Breast epithelium (tissue), 4 donors: ENCODE measurements around the gene CDCP2. TPM values are rescaled to one million over a fixed set of nuclear protein-coding genes. Genes with fewer than 3 reads are reported as not detected.

Experiments used
- DNase-seq, 2 donors: peaks; one replicate each; pipeline ENCODE4 v3.0.0-alpha.2; 2019; ENCODE audit warnings: low spot score in 2 of 2
- H3K27ac ChIP-seq, 2 donors: fragments of 200-600 bp; sonication (generic) in 1 of 2; one replicate each; pipeline ENCODE4 v1.5.1; 2016 to 2019; ENCODE audit warnings: mild to moderate bottlenecking in 1 of 2
- H3K27me3 ChIP-seq, 2 donors: fragments of 200-600 bp; sonication (generic) in 1 of 2; one replicate each; pipeline versions ENCODE4 v1.5.1 to v1.6.0; 2017 to 2019; ENCODE audit warnings: control low read depth in 1 of 2, mild to moderate bottlenecking in 1 of 2
- H3K36me3 ChIP-seq: fragments of 200-600 bp; one replicate; pipeline ENCODE4 v1.5.1; 2019
- H3K4me1 ChIP-seq, 2 donors: fragments of 200-600 bp; sonication (generic); one replicate each; pipeline ENCODE4 v1.5.1; 2016 to 2019; ENCODE audit warnings: control low read depth in 1 of 2
- H3K4me3 ChIP-seq, 3 donors: fragments of 200-600 bp; sonication (generic); 1 replicate in 2 of 3; 2 replicates in 1 of 3; pipeline ENCODE4 v1.5.1; 2016 to 2019; ENCODE audit warnings: mild to moderate bottlenecking in 3 of 3, moderate library complexity in 2 of 3
- H3K9me3 ChIP-seq, 2 donors: fragments of 200-600 bp; sonication (generic) in 1 of 2; one replicate each; pipeline ENCODE4 v1.5.1; 2016 to 2019; ENCODE audit warnings: control low read depth in 1 of 2
- POLR2A ChIP-seq: fragments of 450-650 bp; IDR thresholded peaks from one replicate; pipeline ENCODE4 v1.6.1; 2016; ENCODE audit warnings: antibody characterized with exemption, mild to moderate bottlenecking, moderate library complexity
- POLR2AphosphoS5 ChIP-seq, 3 donors: sonication (generic); formaldehyde crosslinking; IDR thresholded peaks; one replicate each; pipeline ENCODE4 v1.6.1; 2017; ENCODE audit warnings: antibody characterized with exemption in 3 of 3
- intact Hi-C: fragments of 100-400 bp; cut with DNase I; formaldehyde crosslinking; loops from one replicate; pipeline ENCODE4 v1.15.1; 2023; ENCODE audit warnings: low total_unique reads
- total RNA-seq, 3 donors: library from RNA; depleted of rRNA; stranded (reverse); fragments of >200 nt; gene quantifications; one replicate each; pipeline ENCODE4 v1.1.0, GENCODE V29; 2016
- TF ChIP-seq, protein P1 (sequence below), 3 donors: fragments of 450-650 bp; IDR thresholded peaks; one replicate each; pipeline ENCODE4 v1.5.1; 2016 to 2017; ENCODE audit warnings: antibody characterized with exemption in 3 of 3, mild to moderate bottlenecking in 3 of 3, moderate library complexity in 3 of 3

The CDCP2 gene
- total RNA-seq, 3 donors from 2014 or later: 1.3 TPM; not detected in 2

DNA sequence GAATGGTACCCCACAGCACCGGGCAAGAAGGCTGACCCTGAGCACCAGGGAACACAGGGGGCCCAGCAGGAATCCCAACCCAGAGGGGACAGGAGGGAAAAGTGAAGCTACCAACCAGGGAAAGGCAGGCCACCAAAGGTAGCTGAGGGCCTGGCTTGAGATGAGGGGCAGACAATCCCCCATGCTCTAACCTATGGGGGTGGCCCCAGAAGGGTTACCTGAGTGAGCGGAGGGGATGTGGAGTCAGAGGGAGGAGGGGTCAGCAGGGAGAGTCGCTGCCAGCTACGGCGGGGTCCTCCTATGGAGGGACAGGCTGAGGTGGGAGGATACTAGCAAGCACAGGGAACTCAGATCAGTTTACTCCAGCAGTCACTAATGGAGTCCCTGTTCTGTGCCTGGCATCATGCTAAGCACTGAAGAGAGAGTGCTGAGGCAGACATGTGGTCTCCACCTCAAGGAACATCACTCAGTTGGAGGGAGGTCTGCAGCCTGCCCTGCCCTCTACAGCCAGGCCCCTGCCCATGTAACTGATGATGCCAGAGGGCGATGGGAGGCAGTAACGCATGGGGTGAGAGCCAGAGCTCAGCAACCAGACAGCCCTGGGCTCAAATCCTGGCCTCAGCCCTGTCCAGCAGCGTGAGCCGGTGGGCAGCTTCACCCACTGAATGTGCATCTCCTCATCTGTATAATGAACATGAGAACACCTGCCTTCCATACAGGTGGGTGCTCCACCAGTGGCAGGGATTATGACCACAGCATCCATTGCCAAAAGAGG lies 25.7 kb upstream of the CDCP2 start:
- H3K27ac ChIP-seq: no peak overlapping the region
- no peaks in the 10 kb centered on the region for H3K4me1 ChIP-seq
- no peak overlapping the region for H3K4me3 ChIP-seq
- no peaks in the 10 kb centered on the region for H3K36me3 ChIP-seq
- intact Hi-C loops: no loop called here
- no peaks in the 10 kb centered on the region for H3K27me3 ChIP-seq
- DNase-seq: no peak
- TF ChIP-seq, protein P1, sequence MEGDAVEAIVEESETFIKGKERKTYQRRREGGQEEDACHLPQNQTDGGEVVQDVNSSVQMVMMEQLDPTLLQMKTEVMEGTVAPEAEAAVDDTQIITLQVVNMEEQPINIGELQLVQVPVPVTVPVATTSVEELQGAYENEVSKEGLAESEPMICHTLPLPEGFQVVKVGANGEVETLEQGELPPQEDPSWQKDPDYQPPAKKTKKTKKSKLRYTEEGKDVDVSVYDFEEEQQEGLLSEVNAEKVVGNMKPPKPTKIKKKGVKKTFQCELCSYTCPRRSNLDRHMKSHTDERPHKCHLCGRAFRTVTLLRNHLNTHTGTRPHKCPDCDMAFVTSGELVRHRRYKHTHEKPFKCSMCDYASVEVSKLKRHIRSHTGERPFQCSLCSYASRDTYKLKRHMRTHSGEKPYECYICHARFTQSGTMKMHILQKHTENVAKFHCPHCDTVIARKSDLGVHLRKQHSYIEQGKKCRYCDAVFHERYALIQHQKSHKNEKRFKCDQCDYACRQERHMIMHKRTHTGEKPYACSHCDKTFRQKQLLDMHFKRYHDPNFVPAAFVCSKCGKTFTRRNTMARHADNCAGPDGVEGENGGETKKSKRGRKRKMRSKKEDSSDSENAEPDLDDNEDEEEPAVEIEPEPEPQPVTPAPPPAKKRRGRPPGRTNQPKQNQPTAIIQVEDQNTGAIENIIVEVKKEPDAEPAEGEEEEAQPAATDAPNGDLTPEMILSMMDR (IDR thresholded peaks at IDR 0.05): no peak
- TF ChIP-seq POLR2A: no peak
- no peak for TF ChIP-seq POLR2AphosphoS5 (IDR thresholded peaks at IDR 0.05)
- no peaks in the 10 kb centered on the region for H3K9me3 ChIP-seq

DNA sequence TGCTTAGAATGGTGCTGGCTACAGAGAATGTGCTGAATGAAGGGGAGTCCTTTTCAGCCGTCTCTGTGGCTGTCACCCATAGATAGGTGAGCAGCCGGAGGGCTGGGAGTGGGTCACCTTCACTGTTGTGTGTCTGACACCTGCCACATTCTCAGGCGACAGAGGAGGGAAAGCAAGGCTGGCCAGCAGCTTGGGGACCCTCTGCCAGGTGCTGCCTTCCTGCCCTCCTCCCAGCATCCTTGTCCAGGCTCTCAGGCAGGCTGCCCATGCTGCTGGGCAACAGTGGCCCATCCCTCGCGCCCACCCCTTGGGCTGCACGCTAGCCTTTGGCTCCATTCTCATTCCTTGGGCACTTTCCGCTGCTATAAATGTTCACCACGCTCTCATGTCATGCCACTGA lies 24.9 kb upstream of the CDCP2 start:
- TF ChIP-seq POLR2A (no peak), POLR2AphosphoS5 (IDR thresholded peaks at IDR 0.05) (no peak)
- TF ChIP-seq, protein P1 (IDR thresholded peaks at IDR 0.05): no peak
- H3K27me3 ChIP-seq: no peaks in the 10 kb centered on the region
- H3K4me1 ChIP-seq: no peaks in the 10 kb centered on the region
- H3K27ac ChIP-seq: no peak overlapping the region
- DNase-seq: no peak
- H3K36me3 ChIP-seq: no peaks in the 10 kb centered on the region
- intact Hi-C loops: no loop called here
- no peaks in the 10 kb centered on the region for H3K9me3 ChIP-seq
- H3K4me3 ChIP-seq: no peak overlapping the region

DNA sequence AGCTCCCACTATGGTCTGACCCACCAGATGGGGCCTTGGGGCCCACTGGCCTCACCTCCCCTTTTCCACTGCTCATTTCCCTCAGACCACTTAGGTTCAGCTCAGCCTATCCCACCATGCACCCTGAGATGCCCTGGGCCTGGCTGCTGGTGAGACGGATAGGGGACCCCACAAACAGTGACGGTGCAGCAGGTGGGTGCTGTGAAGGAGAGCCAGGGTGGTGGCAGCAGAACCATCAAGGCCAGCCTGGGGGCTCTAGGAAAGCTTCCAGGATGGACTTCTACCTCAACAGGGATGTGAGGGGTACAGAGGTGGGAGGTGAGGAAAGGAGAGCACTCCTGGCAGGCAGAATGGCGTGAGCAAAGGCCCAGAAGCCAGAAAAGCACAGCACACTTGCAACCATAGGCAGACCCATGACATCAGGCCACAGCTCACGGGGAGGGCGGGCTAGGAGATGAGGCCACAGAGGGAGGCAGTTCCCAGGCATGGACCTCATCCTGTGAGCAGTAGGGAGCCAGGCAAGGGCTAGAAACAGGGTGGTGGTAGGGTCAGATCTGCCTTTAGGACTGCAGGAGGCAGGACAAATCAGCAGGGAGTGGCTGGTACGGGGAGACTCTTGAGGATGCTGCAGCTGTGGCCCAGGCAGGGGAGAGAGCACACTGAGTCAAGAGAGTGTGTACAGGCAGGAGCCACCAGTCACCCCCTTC lies 24.0 kb upstream of the CDCP2 start:
- no peaks in the 10 kb centered on the region for H3K9me3 ChIP-seq
- H3K27me3 ChIP-seq: no peaks in the 10 kb centered on the region
- H3K4me1 ChIP-seq: no peaks in the 10 kb centered on the region
- no peak overlapping the region for H3K27ac ChIP-seq
- H3K36me3 ChIP-seq: no peaks in the 10 kb centered on the region
- no peak overlapping the region for H3K4me3 ChIP-seq
- no peak for TF ChIP-seq POLR2A
- TF ChIP-seq, protein P1 (IDR thresholded peaks at IDR 0.05): no peak
- no peak for TF ChIP-seq POLR2AphosphoS5 (IDR thresholded peaks at IDR 0.05)
- no peak for DNase-seq
- intact Hi-C loops: no loop called here

DNA sequence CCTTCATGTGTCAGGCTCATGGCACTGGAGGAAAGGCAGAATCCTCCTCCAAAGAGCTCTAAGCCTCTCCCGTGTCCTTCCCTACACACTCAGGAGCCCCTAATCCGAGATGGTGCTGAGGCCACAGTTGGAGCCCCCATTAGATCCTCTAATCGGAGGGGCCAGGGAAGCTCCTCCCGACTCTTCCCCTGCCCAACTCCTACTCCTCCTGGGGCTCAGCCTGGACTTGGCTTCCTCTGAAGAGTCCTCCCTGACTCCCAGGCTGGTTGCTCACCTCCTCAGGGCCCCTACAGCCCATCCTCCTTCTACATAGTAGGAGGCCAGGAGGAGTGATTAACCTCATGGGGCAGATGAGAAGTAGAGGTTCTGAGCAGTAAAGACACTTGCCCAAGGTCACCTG lies 21.3 kb upstream of the CDCP2 start:
- no peak overlapping the region for H3K4me3 ChIP-seq
- intact Hi-C loops: no loop called here
- TF ChIP-seq POLR2A (no peak), POLR2AphosphoS5 (IDR thresholded peaks at IDR 0.05) (no peak)
- TF ChIP-seq, protein P1 (IDR thresholded peaks at IDR 0.05): no peak
- H3K36me3 ChIP-seq: no peaks in the 10 kb centered on the region
- H3K27me3 ChIP-seq: no peaks in the 10 kb centered on the region
- H3K9me3 ChIP-seq: no peaks in the 10 kb centered on the region
- H3K27ac ChIP-seq: no peak overlapping the region
- no peaks in the 10 kb centered on the region for H3K4me1 ChIP-seq
- DNase-seq: no peak

DNA sequence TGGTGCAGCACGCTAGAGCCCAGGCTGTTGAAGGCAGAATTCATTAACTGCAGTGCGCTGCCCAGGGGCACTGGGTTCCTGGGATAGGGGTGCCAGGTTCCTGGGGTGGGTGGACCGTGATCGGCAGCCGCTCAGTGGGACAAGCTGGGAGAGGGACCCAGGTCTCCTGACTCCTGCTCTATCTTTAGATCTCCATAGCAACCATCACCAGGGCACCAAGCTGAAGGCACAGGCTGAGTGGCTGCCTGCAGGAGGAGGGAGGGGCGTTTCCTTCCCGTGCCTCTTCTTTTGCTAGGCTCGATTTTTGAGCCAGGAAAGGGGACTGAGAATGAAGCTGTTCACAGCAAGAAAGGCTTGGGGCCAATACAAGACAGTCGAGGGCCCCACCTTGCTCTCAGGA lies 20.9 kb upstream of the CDCP2 start:
- Histone ChIP-seq H3K9me3 (no peaks in the 10 kb centered on the region), H3K27me3 (no peaks in the 10 kb centered on the region), H3K27ac (no peak overlapping the region), H3K4me3 (no peak overlapping the region), H3K36me3 (no peaks in the 10 kb centered on the region), H3K4me1 (no peaks in the 10 kb centered on the region)
- no peak for TF ChIP-seq POLR2AphosphoS5 (IDR thresholded peaks at IDR 0.05)
- TF ChIP-seq, protein P1 (IDR thresholded peaks at IDR 0.05): no peak
- no peak for TF ChIP-seq POLR2A
- no peak for DNase-seq
- intact Hi-C loops: no loop called here
